ENCODE measurements around the gene TMEM178B.

TMEM178B gene

DNA sequence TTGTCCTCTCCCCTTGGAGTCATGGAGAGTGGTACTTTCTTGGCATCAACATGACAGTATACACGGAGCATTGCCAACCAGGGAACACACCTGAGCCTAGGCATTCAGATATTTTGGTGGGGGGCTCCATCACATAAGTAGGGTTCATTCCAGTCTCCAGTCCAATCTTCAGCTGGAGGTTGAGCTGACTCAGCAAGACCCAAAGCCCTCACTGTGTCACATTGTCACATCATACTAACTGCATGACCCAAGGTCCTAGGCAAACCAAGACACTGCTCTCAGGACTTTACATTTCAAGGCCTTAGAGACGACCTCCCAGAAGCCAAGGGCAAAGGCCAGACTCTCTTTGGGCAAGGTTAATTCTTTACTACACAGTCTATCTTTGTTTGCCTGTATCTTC, 190.1 kb downstream of the TMEM178B start:
- no peak for DNase-seq (ENCODE audit: low read depth)

DNA sequence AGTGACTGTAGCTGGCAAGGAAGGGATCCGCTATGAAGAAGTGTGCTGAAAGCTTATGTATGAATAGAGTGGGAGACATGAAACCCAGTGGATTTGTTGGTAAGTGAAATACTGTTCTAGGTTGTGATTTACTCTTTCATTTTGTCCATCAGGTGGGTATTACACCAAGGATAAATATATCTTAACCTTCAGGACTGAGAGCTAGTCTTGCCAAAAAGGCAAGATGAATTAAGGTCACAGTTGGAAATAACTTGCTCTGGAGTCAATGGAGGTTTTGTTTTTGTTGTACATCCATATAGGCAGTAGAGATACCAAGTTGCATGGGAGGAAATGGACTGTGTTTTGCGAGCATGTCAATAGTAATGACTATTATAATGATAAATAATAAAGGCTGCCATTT, 190.6 kb downstream of the TMEM178B start:
- no peak for DNase-seq (ENCODE audit: low read depth)

DNA sequence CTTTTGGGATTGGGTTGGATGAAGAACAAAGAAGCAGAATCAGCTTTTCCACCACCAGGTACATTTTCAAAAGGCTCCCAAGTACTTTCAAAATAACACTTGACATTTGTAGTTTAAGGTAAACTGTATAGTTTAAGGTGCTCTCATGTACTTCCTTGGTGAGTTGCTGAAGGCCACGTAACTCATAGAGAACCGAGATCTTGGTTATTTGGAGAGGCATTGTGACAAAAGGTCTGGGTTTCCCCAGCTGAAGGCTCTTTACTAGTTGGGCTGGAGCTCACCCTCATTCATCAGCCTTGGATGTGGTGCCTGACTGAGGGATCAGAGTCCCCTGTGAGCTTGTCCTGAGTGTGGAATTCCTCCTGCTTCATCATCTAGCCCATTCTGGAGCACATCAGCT, 191.8 kb downstream of the TMEM178B start:
- DNase-seq (ENCODE audit: low read depth), result no peak

GRCh38 chr7:141268614-141269013, 194.8 kb downstream of the TMEM178B start:
- no peak for DNase-seq (ENCODE audit: low read depth)

DNA sequence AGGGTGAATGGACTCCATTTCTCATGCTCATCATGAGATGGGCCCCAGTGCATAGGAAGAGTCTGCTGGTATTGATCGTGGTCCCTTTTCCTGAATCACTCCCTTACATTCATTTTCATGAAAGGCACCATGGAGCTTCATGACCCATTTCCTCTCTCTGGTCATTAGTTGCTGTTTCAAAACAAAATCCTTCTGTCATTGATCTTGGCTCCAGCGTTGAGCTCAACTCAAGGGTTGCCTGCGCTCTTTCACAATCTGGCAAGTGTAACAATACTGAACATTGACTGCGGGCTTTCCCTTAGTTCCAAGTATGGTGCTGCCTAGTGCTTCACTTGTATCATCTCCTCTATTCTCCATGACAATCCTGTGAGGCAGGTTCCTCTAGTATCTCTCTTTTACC, 197.6 kb downstream of the TMEM178B start:
- DNase-seq (ENCODE audit: low read depth), result no peak

DNA sequence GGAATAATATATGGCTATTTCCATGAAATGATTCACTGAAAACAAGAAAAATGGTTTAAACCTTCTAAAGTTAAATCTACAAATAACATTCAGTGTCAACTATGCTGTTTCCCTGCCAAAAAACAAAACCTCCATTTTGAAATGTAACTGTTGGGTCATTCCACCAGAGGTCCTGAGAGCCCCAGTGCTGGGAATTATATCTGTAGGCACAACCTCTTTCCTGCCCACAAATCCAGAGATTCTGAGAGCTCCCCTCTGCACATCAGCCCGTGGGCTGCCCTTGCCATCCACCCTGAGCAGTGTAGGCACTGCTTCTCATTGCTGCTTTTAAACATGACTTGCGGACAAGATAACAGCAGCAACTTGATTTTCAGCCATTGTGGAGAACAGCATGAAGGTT, 198.6 kb downstream of the TMEM178B start:
- DNase-seq (ENCODE audit: low read depth), result no peak

DNA sequence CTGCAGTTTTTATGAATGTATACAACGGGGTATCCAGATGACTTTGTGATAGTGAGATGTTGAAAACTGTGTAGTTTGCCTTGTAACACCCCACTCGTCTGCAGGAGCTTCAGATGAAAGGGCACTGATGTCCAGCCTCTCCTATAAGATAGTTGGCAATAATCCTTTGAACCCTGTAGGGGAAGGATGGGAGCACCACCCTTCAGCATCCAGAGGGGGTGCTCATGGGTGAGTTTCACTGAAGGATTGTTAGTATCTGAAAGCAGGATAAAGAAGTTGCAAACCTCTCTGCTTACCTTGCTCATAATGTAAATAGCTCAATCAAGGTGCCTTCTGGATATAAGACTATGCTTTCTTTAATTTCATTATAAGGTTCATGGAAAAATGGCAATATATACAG, 201.5 kb downstream of the TMEM178B start:
- DNase-seq (ENCODE audit: low read depth), result no peak

GRCh38 chr7:141276031-141276430, 202.2 kb downstream of the TMEM178B start:
- DNase-seq (ENCODE audit: low read depth), result no peak

DNA sequence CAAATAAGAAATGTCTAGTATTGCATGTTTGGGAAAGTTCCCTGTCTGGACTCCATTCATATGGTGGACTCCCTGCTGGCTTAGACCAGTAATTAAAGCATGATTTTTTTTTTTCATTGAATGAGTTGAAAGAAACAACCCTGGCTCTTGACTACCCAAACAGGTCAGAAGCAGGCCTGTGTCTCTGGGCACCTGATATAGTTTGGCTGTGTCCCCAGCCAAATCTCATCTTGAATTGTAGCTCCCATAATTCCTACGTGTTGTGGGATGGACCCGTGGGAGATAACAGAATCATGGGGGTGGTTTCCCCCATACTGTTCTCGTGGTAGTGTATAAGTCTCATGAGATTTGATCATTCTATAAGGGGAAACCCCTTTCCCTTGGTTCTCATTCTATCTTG, 206.2 kb downstream of the TMEM178B start:
- DNase-seq (ENCODE audit: low read depth), result no peak

- no peak for DNase-seq (ENCODE audit: low read depth)
These were observed 207.4 kb downstream of the TMEM178B start for GRCh38 chr7:141281311-141281710.

GRCh38 chr7:141286522-141286921, 212.7 kb downstream of the TMEM178B start:
- no peak for DNase-seq (ENCODE audit: low read depth)

DNA sequence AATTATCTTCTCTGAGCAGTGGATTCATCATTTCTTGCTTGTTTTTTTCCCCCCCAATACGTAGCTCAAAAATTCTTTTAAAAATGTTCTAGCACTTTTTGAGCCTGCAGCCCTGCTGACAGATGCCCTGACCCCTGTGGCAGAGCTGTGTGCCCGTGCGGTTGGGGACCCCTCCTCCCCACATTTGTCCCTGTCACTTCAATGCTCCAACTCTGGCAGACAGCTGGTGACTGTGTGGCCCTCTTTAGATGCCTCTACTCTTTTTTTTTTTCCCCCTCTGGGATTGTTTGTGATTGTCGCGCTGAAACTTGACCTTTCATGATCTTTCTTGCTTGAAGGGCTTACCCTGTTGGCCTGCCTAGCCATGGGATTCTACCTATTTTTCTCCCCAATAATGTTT, 214.1 kb downstream of the TMEM178B start:
- no peak for DNase-seq (ENCODE audit: low read depth)

GRCh38 chr7:141288626-141289025, 214.8 kb downstream of the TMEM178B start:
- no peak for DNase-seq (ENCODE audit: low read depth)

DNA sequence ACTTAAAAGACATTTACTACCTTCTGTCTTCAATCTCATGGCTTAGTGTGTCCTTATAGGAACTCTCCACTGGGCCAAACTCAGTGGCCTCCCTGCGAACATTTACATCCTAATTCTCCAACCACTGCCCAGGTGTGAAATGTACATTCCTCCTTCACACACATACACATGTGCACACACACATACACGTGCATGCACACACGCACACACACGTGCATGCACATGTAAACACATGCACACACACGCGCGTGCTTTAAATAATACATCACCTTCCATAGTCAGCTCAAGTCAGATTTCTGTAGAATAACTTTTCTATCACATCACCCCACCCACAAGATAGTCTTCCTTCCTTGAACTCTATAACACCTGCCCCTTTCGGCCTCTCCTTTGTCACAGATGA, 216.5 kb downstream of the TMEM178B start:
- DNase-seq (ENCODE audit: low read depth), result no peak

GRCh38 chr7:141290973-141291372, 217.1 kb downstream of the TMEM178B start:
- DNase-seq (ENCODE audit: low read depth), result no peak

DNA sequence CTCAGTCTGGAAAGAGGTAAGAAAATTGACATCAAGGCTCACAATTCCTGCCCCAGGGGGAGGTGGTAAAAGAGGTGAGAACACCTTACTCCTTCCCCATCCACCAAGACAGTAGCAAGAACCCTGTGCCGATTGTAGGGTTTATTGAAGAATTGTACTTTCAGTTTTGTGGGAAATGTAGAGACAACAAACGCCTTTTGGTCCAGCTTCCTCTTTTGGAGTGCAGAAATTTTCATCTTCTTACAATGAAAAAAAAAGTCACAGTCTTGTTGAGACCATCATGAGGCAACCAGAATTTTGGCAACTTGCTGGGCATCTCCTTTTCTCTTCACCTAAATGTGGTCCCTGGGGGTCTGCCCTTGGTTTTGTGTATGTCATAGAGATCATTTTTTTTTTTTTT, 217.7 kb downstream of the TMEM178B start:
- no peak for DNase-seq (ENCODE audit: low read depth)

DNA sequence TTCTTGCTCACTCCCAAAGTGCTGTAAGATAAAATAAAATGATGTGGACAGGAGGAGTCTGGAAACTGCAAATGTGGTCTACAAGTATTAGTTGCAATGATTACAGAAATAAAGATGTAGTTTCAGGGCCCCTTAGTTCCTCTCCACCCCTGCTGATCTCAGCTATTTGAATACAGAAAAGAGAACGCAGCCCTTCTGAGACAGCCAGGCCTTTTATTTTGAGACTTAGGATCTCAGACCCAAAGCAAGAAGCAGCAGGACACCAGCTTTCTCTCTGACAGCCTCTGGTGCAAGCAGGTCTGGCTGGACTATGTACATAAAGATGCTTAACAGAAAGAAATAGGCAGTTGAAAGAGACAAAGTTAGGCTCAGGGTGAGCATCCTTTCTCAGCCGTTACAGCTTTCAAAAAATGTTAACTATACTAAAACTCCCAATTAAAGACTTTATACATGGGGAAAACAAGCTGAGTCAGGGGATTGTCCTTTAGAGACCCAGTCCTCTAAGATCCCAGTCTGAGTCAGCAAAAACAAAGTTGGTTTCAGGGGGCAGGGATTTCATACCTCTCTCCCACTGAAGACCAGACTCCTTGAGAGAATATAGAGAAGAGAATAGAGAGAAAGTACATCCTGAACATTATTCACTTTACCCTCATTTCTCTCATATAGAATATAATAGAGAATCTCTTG, 220.4 kb downstream of the TMEM178B start:
- no peak for DNase-seq (ENCODE audit: low read depth)

- no peak for DNase-seq (ENCODE audit: low read depth)
These were observed 221.6 kb downstream of the TMEM178B start for GRCh38 chr7:141295367-141295895.

DNA sequence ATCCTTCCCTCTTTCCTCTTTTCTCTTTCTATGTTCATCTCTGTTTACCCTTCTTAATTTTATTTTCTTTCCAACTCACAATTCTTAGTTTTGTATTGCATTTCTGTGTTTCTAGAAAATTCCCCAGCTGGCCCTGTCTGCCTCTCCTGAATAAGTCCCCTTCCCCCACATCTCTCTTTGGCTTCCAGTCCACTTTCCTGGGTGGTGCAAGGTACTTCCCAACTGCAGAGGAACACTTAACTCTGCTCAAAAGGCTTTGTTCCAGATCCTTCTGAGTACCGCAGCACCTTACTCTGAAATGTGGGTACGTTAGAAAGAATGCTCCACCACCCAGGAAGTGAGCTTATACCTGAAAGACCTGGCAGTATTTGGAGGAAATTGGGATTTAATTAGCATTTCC, 227.0 kb downstream of the TMEM178B start:
- no peak for DNase-seq (ENCODE audit: low read depth)

- no peak for DNase-seq (ENCODE audit: low read depth)
These were observed 227.7 kb downstream of the TMEM178B start for GRCh38 chr7:141301544-141301943.

DNA sequence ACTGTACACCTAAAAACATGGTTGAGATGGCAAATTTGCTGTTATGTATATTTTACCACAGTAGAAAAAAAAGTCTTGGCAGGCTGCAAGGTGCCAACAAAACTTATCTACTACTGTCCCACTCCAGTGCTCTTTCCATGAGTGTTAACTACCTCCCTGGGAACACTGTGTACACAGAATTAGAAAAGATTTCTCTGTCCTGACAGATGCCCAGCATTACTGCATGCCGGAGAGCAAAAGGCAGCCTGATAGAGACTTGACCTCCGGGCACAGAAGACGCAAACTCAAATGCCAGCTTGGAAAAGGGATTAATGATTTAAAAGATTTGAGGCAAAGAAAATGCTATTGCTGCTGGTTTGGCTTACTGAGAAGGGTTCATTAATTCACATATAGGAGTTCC, 228.8 kb downstream of the TMEM178B start:
- DNase-seq (ENCODE audit: low read depth), result no peak

GRCh38 chr7:141304291-141304690, 230.4 kb downstream of the TMEM178B start:
- DNase-seq (ENCODE audit: low read depth), result no peak

GRCh38 chr7:141306081-141306480, 232.2 kb downstream of the TMEM178B start:
- DNase-seq (ENCODE audit: low read depth), result no peak

- DNase-seq (ENCODE audit: low read depth), result no peak
These were observed 238.5 kb downstream of the TMEM178B start for GRCh38 chr7:141312395-141312794.
